ENCODE measurements around the gene SMARCD3.

Gene SMARCD3

DNA sequence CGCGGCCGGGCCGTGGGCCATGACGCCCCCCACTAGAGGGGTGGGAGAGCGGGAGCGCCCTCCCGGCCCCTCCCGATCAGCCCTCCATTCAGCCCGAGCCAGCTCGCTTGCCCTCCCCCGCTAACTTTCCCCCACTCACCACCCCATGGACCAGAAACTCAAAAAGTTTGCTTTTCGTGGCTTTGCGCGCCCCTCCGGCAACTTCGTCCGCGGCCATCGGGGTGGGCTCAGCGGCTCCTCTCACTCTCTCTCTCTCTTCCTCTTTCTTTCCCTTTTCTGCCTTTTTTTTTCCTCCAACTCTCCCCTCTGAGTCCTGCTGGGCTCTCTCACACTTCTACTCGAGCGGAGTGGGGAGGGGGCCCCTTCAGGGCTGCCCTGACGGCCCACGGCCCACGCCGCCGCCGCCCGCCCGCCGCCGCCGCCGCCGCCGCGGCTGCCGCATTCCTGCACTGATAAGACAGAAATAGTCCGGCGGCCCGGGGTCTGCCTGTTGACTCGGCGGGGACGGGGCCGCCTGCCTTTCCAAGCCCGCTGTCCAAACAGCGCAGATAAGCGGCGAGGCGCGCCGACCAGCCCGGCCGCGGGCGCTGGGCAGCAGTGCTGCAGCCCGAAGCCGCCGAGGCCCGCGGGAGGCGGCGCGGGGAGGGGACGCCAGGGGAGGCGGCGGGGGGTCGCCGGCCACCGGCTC is at the start of gene SMARCD3:
Gene SMARCD3 (minus strand): TSS at position 349 of the 688 bp plus-strand sequence. CDS start 132 bp downstream, at position 217.
- no peak for DNase-seq

DNA sequence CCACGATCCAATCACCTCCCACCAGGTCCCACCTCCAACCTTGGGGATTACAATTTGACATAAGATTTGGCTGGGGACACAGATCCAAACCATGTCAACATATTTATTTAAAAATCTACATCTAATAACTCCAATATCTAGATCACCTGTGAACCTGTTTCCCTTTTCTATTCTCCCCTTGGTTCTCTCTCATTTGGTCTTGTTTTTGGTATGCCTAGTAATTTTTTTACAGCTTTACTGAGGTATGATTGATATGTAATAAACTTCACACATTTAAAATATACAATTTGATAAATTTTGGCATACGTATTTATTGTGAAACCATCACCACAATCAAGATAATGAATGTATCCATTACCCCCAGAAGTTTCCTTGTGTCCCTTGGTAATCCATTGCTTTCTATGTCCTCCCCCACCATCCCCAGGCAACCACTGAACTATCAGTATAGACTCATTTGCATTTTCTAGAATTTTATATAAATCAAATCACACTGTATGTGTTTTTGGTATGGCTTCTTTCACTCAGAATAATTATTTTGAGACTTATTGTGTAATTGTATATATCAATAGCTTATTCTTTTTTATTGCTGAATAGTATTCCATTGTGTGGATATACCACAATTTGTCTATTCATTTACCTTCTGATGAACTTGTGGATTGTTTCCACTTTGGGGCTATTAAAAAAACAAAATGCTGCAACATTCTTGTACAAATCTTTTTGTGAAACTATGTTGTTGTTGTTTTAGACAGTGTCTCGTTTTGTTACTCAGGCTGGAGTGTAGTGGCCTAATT is 47.9 kb upstream of the SMARCD3 start:
- DNase-seq: no peak

DNA sequence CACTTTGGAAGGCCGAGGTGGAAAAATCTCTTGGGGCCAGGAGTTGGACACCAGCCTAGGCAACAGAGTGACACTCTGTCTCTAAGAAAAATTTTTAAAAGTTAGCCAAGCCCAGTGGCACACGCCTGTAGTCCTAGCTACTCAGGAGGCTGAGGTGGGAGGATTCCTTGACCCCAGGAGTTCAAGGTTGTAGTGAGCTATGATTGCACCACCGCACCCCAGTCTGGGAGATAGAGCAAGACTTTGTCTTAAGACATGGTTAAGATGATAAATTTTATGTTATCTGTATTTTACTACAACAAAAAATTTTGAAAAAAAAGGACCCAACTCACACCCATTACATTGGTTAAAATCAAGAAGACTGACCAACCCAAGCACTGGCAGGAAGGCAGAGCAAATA is 44.4 kb upstream of the SMARCD3 start:
- DNase-seq: no peak

DNA sequence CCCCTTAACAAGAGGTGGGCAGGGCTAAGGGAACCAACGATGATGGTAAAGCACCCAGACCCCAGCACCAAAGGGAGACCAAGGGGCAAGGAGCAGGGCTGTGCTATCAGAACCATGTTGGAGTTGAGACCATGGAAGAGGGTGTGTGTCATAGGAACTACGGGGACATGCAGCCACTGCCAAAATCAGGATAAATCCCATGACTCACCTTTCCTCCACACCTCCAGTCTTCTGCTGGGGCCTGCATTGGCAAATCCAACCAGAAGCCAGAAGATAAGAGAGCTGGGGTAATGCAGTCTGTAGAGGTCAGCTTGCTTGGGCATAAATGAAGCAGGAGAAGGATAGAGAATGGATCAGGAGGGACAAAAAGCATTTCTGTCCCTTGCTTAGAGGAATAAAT is 42.7 kb upstream of the SMARCD3 start:
- DNase-seq: no peak

DNA sequence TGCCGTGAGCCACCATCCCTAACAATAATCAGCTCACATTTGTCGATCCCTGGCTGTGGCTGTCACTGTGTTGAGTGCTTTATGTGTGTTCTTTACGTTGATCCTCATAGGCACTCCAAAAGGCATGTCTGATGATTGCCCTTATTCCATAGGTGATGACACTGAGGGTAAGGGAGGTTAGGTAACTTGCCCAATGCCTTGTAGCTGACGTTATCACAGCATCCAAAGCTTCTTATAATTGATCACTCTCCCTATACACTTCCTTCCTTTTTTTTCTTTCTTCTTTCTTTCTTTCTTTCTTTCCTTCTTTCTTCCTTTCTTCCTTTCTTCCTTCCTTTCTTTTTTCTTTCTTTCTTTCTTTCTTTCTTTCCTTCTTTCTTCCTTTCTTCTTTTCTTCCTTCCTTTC is 41.9 kb upstream of the SMARCD3 start:
- no peak for DNase-seq

DNA sequence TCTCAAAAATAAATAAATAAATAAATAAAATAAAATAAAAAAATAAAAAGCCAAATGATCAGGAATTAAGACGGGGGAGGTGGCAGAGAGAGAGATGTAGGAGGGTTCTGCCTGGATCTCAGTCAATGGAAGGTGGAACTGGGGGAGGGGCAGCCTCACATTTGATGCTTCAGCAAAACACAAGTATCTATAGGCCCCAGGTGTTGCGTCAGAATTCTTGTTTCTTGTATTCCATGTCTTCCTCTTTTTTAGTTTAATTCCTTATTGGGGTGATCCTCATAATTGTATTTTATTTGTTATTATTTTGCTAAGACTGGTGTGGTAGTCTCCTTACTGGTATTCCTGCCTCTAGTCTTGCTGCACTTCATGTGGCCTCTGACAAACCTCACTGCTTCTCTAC is 41.4 kb upstream of the SMARCD3 start:
- no peak for DNase-seq

DNA sequence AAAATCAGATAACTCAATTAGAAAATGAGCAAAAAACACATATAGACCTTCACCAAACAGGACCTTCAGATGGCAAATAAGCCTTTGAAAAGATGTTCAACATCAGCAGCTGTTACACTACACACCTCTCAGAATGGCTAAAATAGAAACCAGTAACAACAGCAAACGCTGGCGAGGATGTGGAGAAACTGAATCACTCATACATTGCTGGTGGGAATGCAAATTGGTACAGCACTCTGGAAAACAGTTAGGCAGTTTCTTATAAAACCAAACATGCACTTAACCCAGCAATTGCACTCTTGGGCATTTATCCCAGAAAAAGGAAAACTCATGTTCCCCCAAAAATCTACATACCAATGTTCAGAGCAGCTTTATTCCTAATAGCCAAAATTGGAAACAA is 37.7 kb upstream of the SMARCD3 start:
- DNase-seq: no peak

DNA sequence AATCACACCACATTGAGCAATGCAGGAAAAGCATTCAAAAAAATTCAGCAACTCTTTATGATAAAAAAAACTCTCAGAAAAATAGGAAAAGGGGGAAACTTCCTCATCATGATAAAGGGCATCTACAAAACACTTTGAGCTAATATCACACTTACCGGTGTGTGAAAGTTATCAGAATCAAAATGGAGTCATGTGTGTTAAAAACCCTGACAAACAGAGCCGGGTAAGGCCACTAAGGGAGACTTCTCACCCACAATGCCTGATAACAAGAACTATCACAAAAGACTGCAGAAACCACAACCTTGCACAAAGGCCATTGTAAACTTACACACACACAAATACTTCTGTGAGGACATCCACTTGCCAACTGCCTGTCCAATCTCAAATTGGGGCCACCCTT is 34.8 kb upstream of the SMARCD3 start:
- DNase-seq: no peak

DNA sequence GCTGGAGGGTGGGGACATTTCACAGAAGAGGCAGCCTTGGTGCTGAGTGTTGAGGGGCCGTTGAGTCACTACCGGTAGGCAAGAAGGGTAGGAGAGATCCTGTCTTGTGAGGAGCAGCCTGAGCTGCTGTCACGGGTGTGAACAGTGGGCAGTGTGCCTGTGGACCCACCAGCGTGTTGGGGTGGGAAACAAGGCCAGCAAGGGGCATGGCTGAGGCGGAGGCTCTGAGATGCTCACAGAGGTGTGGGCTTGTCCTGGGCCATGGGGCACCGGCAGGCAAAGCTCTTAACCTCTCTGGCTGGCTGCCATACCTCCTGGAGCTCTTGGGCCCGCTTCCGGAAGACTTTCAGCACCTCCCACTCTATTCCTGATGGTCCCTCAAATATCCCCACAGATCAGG is 33.6 kb upstream of the SMARCD3 start:
- no peak for DNase-seq

DNA sequence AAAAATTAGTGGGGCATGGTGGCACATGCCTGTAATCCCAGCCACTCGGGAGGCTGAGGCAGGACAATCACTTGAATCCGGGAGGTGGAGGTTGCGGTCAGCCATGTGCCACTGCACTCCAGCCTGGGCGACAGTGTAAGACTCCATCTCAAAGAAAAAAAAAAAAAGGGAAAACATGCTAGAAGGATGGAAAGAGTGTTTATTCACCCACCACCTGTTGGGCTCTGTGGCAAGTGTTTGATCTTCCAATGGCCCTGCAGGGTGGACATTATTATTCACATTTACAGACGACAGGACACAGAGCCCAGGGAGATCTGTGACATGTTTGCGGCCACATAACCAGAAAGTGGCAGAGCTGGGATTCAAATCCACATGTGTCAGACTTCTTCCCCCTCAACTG is 33.2 kb upstream of the SMARCD3 start:
- no peak for DNase-seq

DNA sequence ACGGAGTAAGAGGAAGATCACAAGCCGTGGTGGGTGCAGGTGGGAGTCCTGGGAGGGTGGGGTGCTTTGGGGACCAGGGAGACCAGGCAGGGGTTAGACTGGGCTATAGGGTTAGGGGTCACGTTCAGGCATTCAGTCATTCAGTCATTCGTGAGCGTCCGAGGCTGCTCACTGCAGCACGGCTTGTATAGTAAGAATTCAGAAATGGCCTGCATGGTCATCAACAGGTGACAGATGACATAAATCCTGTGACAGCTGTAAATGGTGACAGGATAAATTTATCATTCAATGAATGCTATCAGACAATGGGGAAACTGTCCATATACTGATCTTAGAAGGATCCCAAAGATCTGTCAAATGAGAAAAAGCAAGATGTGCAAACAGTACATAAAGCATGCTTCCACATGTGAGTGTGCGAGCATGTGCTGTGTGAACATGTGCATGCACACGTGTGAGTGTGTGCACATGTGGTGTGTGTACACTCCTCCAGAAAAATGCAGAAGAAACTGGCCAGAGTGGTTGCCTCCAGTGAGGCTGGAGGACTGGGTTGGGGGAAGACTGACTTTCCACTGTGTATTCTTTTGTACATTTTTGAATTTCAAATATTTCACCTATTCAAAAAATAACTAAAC is 32.0 kb upstream of the SMARCD3 start:
- DNase-seq: no peak

DNA sequence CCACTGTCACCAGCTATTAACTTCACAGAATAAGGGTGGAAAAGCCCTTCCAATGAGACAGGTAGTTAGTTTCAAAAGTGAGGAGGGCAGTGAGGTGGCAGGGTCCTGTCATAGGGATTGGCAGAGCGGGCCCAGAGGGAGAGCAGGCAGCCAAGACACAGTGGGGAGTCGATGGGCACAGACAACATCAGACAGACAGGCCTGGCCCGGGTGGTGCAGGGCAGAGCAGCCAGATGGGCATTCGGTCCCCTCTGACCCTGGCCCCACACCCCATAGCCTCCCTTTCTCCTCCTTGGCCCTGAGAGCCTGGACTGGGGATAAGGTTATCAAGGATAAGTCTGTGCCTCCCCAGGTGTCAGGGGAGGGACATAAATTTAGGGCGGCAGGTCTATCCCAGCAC is 31.4 kb upstream of the SMARCD3 start:
- DNase-seq: no peak

DNA sequence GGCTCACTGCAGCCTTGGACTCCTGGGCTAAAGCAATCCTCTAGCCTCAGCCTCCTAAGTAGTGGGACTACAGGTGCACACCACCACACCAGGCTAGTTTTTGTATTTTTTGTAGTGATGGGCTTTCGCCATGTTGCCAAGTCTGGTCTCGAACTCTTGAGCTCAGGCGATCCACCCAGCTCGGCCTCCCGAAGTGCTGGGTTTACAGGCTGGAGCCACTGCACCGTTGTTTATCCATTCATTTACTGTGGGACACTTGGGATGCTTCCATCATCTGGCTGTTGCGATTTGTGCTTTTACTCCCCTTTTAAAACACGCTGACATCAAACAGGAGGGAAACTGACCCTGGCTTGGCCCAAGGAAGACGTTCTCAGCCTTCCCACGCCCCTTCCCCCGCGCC is 30.5 kb upstream of the SMARCD3 start:
- no peak for DNase-seq

DNA sequence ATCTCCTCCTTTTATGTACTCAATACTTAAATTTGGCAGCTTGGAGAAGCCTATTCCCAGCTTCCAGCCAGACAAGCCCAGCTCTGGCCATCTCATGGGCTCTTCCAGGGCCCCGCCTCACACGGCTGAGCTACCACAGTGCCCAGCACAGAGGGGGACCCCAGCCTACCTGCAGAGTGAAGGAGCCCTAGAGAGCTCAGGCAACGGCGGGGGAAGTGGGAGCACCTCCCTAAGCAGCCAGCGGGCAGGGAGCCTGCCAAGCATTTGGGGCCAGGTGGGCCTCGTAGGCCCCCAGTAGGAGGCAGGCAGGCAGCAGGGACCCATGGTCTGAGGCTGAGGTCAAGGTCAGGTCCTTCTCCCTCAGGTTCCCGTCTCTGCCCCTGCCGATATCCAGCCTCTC is 29.1 kb upstream of the SMARCD3 start:
- DNase-seq: no peak

DNA sequence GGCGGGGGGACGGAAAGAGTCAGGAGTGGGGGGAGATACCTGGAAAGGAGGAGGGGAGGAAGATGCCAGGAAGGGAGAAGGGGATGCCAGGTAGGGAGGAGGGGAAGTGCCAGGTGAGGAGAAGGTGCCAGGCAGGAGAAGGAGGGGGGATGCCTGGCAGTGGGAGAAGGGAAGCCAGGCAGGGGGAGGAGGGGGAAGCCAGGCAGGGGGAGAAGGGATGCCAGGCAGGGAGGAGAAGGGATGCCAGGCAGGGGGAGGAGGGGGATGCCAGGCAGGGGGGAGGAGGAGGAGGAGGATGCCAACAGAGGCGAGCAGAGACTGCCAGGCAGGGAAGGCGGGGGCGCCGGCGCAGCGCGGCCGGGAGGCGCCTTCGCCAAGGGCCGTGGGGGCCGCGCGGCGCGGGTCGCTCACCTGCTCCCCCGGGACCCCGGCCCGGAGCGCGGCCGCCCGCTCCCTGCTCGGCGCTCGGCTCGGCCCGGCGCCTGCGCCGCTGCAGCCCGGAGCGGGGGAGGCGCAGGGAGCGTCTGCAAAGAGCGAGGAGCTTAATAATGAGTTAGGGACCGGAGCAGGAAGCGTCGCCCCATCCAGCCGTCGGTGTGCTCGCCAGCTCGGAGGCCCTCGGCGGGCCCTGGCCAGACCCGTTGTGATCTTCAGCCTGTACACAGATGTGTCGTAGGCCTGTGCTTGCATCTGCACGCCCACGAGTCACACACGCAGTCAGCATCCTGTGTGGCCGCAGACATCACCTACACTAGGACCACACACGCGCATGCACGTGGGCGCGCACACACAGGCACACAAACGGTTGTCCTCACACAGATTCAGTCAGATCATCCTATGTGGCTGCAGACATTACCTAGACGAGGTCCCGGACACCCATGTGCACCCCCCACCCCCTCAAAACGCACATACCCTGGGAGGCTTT is 28.4 kb upstream of the SMARCD3 start:
- DNase-seq: no peak

DNA sequence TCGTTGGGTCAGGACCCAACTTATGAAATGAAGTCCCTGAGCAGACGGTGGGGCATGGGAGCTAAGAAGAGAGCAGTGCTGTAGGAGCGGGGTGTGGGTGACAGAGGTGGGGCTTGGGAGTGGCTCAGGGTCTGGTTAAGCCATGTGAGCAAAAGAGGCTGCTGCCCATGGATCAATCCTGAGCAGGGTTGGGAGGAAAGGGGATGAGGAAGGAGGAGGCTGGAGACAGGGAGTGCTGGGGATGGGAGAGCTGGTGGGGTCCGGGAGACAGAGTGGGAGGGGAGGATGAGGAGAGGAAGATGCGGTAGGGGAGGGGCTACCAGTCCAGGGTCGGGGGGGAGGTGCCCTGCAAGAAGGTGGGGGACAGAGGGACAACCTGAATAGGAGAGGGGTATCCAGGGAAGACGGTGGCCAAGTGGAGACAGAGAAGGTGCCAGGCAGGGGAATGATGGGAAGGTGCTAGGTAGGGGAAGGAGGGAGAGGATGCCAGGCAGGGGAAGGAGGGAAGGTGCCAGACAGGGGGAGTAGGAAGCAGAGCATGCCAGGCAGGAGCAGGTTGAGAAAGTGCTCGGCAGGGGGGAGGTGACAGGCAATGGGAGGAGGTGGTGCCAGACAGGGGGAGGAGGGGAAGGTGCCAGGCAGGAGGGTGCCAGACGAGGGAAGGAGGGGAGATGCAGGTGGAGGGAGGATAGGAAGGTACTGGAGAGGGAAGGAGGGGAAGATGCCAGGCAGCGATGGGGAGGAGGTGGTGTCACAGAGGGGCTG is 27.5 kb upstream of the SMARCD3 start:
- DNase-seq: no peak

DNA sequence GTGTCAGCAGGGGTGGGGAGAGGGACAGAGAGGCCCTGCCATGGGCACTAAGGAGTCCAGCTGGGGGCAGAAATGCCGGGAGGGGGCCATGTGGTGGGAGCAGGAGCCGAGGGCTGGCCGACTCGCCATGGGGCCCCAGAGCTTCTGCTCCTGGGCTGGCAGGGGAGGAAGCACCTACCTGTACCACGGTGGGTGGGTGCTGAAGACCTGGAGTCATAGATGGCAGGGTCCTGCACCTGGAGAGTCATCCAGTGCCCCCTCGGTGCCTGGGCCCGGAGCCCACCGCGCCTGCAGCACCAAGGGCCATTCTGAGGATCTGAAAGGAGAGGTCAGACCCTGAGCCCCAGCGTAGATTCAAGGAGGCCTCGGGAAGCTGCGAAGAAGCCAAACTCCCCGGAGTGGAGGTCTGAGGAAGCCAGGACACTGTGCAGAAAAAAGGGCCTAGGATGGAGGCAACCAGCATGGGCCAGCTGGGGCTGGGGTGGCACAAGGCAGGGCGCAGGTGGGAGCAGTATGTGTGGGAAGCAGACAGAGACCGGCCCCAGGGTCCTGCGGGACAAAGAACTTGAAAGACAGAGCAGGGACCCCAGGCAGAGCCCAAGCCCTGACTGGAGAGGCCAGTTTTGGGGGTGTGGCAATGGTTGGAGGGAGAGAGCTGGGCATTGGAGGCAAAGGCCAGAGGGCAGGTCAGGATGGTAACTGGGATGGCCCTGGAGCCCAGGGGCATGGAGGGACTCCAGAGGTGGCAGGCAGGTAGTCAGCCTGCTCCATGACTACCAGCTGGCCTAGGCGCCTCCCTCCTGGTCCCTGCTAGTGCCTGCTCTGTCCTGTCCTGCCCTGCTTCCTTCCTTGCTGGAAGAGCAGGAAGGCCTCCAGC is 26.7 kb upstream of the SMARCD3 start:
- no peak for DNase-seq

DNA sequence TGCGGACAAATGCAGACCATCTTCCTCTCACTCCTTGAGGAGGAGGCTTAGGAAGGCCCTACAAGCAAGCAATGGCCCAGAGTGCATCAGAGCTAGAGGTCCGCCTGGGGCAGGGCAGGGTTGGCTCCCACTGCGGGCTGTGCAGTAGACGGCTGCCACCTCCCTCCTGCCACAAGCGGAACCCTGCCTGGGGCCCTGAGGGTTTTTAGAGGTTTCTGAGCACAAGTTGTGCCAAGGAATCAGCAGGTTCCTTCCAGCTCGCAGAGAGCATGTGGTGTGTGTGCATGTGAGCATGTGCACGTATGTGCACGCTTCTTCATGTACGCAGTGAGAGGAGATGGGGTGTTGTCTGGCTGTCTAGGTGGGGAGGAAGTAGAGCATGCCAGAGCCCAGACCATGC is 25.9 kb upstream of the SMARCD3 start:
- no peak for DNase-seq

DNA sequence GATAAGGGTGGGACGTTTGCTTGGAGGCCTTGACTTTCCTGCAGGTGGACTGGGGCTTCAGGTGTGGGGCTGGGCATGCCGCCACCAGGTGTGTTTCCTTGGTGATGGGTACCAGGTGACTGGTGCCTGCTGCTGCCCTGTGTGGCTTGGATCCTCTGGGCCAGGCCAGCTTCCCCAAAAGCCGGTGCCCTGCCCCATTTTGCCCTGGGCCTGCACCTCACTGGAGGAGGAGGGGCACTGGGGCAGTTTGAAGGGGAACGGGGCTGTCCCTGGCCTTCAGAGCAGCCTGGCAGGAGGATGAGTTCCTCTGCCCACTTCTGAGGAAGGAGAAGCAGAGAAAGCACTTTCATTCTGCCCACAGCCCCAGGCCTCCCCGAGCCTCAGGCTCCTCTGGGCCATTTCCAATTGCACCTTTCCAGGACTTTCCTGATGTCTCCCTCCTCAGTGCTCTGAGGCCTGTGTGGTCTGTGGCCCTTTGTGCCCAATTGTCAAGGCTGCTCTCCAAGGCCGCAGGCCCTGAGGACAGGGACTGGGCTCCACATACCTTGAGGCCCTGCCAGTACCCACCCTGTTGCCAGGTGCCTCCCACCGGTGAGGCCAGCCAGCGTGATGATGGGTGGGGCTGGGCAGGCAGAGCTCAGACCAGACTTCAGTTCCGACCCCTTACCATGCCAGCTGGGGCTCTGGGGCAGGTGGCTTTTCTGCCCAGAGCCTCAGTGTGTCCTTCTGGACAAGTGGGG is 25.3 kb upstream of the SMARCD3 start:
- no peak for DNase-seq

DNA sequence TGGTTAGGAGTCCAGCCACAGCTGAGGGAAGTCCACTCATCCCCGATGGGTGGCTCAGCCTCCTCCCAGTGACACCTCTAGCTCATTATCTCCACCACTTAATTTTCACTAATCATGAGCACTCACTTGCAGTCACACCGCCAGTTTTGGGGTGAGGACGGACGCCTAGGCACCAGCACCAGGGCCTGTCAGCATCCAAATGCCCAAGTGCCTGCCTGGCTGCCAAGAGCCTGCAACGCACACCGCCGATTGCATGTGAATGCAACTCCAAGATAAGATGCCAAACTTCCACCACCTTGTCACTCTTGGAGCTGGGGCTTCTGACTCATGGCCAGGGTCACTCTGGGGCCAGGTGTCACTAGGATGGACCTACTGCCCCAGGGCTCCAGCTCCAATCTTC is 24.4 kb upstream of the SMARCD3 start:
- no peak for DNase-seq

DNA sequence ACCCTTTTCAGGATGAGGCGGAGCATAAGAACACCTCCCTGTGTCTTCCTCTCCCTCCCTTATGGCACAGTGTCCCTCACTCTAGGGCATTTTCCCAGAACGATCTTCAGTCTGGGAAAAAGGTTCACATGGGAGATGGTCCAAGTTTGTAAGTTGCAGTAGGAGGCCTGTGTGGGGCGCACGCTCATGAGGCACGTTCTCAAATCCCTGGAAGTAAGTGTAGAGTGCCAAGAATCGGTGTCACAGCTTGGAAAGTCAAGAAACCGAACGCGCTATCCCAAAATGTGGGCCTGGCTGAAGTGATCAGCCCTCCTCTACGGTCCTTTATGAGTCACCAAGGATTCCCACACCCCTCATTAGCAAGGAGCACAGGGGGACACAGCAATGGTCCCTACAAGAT is 23.9 kb upstream of the SMARCD3 start:
- DNase-seq: no peak
